GM19035 (cell line): ENCODE measurements around the gene PIBF1.
"Not testable (repeated sequence)": the region's sequence is repeated elsewhere in the genome, so short reads cannot be mapped to it uniquely, and the experiment has no call there.

ENCODE experiments used
- ATAC-seq: cut with Tn5 transposase; IDR thresholded peaks from one replicate; pipeline ENCODE4 v1.9.1; 2021; ENCODE audit not compliant: unreplicated experiment

Gene PIBF1, protein sequence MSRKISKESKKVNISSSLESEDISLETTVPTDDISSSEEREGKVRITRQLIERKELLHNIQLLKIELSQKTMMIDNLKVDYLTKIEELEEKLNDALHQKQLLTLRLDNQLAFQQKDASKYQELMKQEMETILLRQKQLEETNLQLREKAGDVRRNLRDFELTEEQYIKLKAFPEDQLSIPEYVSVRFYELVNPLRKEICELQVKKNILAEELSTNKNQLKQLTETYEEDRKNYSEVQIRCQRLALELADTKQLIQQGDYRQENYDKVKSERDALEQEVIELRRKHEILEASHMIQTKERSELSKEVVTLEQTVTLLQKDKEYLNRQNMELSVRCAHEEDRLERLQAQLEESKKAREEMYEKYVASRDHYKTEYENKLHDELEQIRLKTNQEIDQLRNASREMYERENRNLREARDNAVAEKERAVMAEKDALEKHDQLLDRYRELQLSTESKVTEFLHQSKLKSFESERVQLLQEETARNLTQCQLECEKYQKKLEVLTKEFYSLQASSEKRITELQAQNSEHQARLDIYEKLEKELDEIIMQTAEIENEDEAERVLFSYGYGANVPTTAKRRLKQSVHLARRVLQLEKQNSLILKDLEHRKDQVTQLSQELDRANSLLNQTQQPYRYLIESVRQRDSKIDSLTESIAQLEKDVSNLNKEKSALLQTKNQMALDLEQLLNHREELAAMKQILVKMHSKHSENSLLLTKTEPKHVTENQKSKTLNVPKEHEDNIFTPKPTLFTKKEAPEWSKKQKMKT

DNA sequence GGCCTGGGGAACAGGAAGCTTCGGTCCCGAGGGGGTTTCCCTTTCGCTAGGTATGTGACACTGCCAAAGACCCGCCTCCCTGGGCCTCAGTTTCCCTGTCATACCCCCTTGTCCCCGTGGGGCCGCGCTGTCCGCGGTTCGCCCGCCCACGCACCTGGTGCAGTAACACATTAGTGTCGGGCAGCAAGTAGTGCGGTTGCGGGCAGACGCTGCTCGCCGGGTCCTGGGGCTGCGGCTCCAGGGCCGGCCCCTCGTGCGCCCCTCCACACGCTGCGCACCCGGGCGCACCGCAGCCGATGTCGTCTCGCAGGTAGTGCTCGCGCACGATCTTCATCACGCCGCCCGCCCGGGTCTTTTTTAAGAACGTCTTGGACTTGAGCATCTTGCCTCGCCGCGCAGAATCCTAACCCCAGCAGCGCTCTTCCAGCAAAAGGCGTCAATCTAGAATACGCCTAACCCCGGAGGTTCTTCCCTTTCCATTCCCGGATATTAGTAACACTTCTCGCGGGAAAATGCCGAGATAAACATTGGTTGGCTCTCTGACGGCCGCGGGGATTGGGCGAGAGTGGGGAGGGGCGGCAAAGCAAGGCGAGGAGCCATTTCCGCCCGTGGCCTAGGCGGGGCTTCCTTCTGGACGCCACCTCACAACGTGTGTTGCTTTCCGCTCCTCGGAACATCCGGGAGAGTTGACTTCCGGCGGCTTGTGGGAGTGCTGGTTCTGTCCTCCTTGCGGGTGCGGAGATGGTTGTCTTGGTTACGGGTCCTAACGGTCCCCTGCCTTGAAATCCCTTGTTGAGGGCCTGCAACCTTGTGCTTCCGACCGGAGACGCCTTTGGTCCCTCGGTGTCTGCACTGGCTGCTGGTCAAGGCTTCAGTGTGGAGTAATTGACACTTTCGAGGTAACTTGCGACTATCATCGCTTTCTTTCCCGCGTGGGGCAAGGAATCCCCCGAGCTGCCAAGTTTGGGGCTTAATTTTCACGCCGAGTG is at the start of gene PIBF1, which contains the start of gene DIS3:
PIBF1 (plus strand) TSS at position 683 of the 989 bp plus-strand sequence. CDS start 1,337 bp downstream, outside the sequence.
DIS3 (minus strand) TSS at position 450 of the 989 bp plus-strand sequence; CDS start at position 382, 68 bp downstream.
- peak; percentile 97 for ATAC-seq

DNA sequence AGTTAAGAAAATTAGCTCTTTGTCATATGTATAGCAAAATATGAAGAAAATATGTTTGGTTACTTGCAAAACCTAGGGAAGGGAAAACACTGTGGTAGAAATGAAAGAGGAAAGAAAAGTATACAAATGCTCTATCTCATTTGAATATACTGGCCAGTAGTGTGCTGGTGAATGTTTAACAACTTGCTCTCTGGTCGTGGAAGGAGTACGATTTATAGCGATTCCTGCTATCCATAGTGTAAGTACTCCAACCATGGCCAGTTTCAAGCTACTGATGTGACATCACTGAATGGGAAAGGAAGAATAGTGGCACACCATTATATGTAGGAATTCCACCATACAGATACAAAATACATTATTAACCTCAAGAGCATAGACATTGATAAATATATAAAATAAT is 44.9 kb upstream of the PIBF1 start:
- ATAC-seq = no peak

DNA sequence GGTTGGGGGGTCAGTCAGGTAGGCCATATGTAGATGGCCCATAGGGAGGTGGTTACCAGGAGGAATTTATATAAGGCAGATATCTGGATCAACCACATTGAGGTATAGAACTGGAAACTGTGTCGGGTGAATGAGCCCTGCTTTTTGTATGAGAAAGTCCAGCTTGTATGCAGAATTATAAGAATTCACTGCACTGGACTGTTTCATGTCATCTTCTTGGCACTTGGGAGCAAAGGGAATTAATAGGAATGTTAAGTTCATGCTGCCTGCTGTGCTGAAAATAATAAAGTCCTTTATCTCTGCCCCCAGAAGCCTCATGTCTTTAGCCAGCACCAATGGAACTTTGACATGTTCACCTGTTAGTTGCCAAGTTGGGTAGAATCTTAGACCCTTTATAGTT is 41.9 kb upstream of the PIBF1 start:
- ATAC-seq = no peak

DNA sequence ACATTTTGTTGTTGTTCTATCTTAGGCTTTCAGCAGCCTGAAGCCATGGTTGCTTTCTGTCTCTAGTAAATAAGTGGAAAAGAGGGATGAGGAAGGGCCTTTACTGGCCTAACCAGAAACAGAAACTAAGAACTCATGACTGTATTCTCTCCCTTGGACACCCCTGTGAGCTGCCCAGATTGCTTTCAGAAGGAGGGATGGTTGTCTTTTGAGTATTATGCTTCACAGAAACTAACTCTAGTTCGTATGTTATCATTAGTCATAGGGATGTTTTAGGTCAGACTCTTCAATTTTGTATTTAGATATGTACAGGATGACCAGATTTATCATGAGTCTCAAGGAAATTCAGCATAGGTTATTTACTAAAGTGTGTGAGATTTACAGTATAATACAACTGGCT is 36.7 kb upstream of the PIBF1 start:
- no peak for ATAC-seq

DNA sequence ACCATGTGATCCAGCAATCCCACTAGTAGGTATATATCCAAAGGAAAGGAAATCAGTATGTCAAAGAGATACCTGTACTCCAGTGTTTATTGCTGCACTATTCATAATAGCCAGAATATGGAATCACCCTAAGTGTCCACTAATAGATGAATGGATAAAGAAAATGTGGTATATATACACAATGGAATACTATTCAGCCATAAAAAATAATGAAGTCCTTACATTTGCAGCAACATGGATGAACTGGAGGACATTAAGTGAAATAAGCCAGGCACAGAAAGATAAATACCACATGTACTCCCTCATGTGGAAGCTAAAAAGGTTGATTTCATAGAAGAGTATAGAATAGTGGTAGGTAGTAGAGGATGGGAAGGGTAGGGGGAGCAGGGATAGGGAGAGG is 30.7 kb upstream of the PIBF1 start:
- no peak for ATAC-seq

DNA sequence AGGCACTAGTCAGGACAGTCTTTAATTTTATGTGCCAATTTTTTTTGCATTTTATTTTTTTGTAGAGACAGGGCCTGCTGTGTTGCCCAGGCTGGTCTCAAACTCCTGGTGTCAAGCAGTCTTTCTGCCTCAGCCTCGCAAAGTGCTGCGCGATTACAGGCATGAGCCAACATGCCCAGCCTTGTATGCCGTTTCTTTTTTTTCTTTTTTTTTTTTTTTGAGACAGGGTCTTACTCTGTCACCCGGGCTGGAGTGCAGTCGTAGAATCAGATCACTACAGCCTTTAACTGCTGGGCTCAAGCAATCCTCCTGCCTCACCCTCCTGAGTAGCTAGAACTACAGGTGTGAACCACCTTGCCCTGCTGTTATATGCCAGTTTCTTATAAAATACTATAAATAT is 27.8 kb upstream of the PIBF1 start:
- no peak for ATAC-seq

DNA sequence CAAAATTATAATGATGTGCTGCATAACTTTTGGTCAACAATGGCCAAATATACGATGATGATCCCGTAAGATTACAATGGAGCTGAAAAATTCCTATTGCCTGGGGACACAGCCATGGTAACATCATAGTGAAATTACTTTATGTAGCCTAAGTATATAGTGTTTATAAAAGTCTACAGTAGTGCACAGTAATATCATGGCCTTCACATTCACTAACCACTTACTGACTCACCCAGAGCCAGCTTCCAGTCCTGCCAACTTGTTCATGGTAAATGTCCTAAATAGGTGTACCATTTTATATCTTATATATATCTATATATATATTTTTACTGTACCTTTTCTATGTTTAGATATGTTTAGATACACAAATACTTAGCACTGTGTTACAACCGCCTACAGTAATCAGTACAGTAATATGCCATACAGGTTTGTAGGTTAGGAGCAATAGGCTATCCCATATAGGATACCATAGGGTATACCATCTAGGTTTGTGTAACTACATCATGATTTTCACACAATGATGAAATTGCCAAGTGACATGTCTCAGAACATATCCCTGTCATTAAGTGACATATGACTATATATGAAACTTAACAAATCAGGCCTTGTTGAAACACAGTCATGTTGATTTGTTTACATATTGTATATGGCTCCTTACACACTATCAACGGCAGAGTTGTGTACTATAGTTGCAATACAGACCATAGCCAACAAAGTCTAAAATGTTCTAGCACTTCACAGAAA is 24.0 kb upstream of the PIBF1 start:
- ATAC-seq = no peak

DNA sequence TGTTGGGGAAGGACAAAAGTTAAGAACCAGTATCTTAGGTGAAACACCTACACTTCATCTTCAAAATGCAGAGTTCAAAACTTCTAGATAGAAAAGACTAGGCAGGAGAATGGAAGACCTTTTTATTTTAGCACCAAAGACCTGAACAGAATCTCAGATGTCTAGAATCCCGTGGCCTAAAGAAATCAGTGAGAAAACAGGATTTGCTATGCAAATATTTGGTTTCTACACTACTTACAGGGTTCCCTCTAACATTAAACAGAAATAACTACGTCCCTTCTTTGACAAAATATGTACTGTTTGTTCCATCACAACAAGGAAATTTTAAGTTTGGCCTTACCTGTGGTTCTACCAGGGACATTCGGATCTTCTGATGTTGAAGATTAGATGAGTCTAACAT is 21.7 kb upstream of the PIBF1 start:
- ATAC-seq = peak; percentile 49

DNA sequence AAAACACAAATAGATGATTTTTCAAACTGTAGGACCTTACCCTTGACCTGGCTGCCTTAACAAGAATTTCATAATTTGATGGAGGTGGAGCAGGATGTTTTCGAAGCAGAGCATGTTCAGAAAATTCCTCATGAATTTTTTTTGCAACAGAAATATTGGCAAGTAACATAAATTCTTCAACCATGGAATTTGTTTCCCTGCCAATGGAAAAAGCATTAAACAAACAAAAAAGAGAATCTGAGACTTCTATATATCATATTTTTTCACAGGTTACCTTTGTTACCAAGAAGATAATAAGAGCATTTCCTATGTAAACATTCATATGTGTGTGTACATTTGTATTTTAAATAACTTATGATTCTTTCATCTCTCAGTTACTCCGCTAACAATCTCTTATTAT is 18.5 kb upstream of the PIBF1 start:
- no peak for ATAC-seq

DNA sequence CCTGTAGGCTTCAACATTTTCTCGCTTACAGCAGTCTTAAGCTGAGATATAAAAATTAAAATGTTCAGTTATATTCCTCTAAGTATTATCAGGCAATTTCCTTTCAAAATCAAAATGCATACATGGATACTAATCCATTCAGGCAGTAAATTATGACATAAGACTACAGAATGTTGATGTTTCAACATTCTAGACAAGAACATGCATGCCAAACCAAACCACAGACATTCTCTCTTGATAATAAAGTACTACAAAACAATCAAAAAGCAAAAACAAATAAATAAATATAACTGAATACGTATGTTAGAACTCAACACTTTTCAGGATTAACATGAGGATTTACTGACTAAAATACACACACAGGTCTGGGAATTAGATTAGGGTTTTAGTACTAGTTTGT is 7.9 kb upstream of the PIBF1 start:
- no peak for ATAC-seq

DNA sequence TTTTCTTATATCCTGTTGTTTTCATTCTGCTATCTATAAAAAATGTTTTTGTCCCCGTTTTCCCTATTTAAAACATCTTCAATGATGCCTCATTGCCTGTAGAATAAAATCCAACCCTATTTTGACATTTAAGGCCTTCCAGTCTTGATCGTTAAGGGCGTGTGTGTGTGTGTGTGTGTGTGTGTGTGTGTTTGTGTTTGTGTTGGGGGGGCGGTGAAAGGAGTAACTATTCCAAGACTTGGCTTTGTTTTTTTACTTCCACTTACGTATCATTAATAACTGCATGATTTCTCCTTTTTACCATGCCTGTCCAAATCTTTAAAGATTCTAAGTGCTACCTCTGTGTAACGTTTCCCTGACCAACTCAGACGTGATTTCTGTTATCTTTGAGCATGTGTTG is 784 bp downstream of the PIBF1 start:
- no peak for ATAC-seq

DNA sequence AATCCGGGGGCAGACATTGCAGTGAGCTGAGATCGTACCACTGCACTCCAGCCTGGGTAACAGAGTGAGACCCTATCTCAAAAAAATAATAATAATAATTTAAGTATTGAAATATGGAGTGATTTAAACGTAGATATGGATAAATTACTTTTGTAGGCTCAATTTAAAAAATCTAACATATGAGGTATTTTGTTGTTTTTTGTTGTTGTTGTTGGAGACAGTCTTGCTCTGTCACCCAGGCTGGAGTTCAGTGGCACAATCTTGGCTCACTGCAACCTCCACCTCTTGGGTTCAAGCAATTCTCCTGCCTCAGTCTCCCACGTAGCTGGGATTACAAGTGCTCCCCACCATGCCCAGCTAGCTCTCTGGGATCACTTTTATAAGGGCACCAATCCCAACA is 2.7 kb downstream of the PIBF1 start:
- ATAC-seq = not testable (repeated sequence)

DNA sequence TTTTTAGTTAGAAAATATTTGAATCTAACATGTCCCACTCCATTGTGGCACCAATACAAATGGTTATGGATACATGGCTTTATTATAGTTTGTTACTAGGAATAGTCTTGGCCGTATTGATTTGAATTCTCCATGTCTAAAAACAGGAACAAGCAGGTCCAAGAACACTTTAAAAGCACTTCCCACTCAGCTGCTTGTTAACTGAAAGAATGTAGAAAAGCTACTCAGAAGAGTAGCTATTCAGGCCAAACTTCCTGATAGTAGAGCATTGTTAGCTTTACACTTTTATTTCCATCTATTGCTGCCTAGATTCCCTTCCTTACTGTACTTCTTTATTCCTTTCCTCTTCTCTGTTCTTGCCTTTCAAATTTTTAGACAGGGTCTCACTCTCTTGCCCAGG is 6.9 kb downstream of the PIBF1 start:
- ATAC-seq = no peak

DNA sequence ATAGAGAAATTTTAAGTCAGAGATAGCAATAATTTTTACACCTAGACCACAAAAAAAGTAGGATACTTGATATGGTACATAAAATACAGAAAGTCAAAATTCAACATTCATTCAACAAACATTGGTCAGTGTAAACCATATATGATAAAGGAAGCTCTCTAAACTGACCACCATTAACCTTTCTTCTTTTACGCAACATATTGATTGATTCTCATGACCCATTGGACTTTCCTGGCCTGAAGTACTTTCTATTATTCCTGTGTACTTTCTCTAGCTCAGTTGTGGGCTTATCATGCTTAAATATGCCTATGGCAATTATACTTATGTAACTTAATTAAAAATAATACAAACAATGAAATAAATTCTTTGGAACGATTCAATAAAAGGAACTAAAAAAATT is 10.7 kb downstream of the PIBF1 start:
- ATAC-seq = no peak

DNA sequence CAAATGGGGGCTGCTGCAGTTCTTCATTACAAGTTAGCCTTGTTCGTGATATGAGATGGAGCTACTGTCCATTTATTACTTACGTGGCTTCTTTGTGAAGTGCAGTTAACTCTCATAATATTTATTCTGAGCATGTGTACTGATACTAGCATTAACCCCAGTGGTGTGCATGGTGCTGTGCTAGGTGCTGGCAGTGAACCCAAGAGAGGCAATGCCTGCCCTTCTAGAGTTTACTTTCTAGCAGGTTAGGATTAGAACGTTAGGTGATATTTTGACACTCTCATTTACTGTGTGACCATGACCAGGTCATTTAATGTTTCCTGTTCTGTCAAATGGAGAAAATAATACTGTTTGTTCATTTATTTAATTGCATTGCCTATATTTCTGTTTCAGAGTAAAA is 16.9 kb downstream of the PIBF1 start:
- no peak for ATAC-seq

DNA sequence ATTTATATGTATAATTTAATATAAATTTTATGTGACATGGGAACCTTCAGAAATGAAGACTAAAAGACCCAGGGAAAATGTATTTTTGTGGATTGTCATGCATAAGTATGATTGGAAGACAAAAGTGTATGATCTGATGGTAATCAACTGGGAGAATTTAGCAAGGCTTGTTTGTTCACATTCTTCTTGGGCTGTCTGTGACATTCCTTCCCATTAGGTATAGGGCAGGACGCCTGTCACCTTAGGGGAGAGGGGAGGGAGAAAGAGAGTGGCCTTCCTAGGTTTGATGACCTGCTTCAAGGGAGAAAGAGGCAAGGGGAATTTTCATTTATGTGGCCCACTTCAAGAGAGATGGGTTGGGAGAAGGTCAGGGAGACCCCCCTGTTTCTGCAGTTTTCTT is 22.4 kb downstream of the PIBF1 start:
- no peak for ATAC-seq

DNA sequence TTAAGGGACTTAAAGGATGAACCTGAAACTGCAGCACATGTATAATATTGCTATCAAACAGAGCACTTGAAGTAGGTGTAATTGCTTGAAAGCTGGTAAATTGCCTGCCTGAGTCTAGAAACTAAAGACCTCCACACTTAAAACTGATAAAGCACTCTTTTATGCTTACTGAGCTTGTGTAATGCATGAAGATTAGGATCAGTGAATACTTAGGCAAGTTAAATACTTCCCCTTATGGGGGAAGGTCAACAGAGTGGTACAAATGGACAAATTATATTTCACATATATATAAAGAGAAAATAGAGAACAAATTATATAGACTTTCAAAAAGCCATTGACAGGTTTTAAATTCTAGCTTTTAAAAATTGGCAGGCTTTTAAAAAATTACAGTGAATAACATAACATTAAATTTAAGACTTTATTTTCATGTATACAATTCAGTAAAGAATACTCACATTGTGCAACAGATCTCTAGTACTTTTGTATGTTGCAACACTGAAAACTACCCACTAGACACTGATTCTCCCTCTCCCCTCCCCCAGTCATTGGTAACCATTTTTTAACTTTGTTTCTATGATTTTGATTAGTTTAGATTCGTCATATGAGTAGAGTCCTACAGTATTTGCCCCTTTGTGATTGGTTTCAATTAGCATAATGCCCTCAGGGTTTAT is 23.9 kb downstream of the PIBF1 start:
- ATAC-seq = no peak

DNA sequence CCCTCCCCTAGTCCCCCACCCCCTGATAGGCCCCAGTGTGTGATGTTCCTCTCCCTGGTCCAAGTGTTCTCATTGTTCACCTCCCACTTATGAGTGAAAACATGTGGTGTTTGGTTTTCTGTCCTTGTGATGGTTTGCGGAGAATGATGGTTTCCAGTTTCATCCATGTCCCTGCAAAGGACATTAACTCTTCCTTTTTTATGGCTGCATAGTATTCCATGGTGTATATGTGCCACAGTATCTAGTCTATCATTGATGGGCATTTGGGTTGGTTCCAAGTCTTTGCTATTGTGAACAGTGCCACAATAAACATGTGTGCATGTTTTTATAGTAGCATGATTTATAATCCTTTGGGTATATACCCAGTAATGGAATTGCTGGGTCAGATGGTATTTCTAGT is 24.6 kb downstream of the PIBF1 start:
- ATAC-seq = not testable (repeated sequence)

DNA sequence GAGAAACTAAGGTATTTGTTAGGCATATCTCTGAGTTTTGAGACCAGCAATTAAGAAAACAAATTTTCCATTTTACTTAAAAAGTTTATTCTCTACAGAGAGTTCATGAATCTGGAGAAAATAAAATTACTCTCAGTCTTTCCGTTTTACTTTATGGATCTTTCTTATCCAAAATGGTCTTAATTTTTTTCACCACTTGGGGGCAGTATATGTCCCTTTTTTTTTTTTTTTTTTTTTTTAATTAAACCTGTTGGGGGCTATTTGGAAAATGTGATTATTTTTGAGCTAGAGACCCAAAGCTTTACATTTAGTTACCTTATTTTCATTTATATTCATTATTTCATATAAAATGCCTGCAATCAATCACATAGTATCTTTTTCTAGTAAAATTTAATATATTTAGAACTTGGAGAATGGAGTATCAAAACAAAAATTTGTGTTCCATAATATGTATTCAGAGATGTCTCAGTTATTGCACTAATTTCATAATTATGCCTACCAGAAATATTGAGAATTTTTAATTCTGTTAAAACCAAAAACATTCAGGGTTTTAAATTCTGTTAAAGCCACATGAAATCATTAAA is 27.1 kb downstream of the PIBF1 start:
- ATAC-seq = no peak
